H9 (cell line): ENCODE measurements around the gene KIF22. TPM values are rescaled to one million over a fixed set of nuclear protein-coding genes. Genes with fewer than 3 reads are reported as not detected.

Experiments
- DNase-seq: peaks from one replicate; pipeline ENCODE4 v3.0.0-alpha.2; 2017
- H2AFZ ChIP-seq: one replicate; pipeline ENCODE4 v1.6.1; 2013; ENCODE audit warnings: mild to moderate bottlenecking, low read length, control low read depth, moderate library complexity
- H2AK5ac ChIP-seq: 2 replicates; pipeline ENCODE4 v1.6.1; 2013; ENCODE audit warnings: low read length, control low read depth, mixed read lengths; ENCODE audit not compliant: insufficient read length
- H2BK120ac ChIP-seq: one replicate; pipeline ENCODE4 v1.6.1; 2013; ENCODE audit warnings: low read depth, mild to moderate bottlenecking, low read length, control low read depth, inconsistent platforms; ENCODE audit not compliant: poor library complexity, severe bottlenecking
- H2BK12ac ChIP-seq: 2 replicates; pipeline ENCODE4 v1.6.1; 2013; ENCODE audit warnings: low read length, control low read depth, mixed read lengths, low read depth; ENCODE audit not compliant: insufficient read length
- H2BK15ac ChIP-seq: 2 replicates; pipeline ENCODE4 v1.6.1; 2013; ENCODE audit warnings: low read depth, low read length, control low read depth
- H2BK20ac ChIP-seq: one replicate; pipeline ENCODE4 v1.6.1; 2013; ENCODE audit warnings: low read depth, mild to moderate bottlenecking, low read length, control low read depth, inconsistent platforms; ENCODE audit not compliant: poor library complexity, severe bottlenecking
- H2BK5ac ChIP-seq: 2 replicates; pipeline ENCODE4 v1.6.1; 2013; ENCODE audit warnings: low read length, control low read depth, mixed read lengths; ENCODE audit not compliant: insufficient read length
- H3K14ac ChIP-seq: 2 replicates; pipeline ENCODE4 v1.6.1; 2013; ENCODE audit warnings: low read length, control low read depth; ENCODE audit not compliant: insufficient read depth
- H3K18ac ChIP-seq: 2 replicates; pipeline ENCODE4 v1.6.1; 2013; ENCODE audit warnings: low read depth, mild to moderate bottlenecking, mixed read lengths, low read length, control low read depth; ENCODE audit not compliant: insufficient read length
- H3K23ac ChIP-seq: 2 replicates; pipeline ENCODE4 v1.6.1; 2013; ENCODE audit warnings: low read length, control low read depth, mixed read lengths, low read depth; ENCODE audit not compliant: insufficient read length
- H3K23me2 ChIP-seq: 2 replicates; pipeline ENCODE4 v1.6.1; 2013; ENCODE audit warnings: low read depth, mild to moderate bottlenecking, mixed read lengths, low read length, control low read depth; ENCODE audit not compliant: insufficient read length, poor library complexity, severe bottlenecking
- H3K27ac ChIP-seq: 2 replicates; pipeline ENCODE4 v1.5.1; 2013; ENCODE audit warnings: low read length, control low read depth, mixed read lengths, low read depth; ENCODE audit not compliant: insufficient read length
- H3K27me3 ChIP-seq: 2 replicates; pipeline ENCODE4 v1.6.1; 2013; ENCODE audit warnings: low read length, control low read depth, inconsistent platforms; ENCODE audit not compliant: insufficient read depth
- H3K4ac ChIP-seq: 2 replicates; pipeline ENCODE4 v1.6.1; 2013; ENCODE audit warnings: low read depth, mild to moderate bottlenecking, control low read depth, inconsistent platforms, low read length, moderate library complexity
- H3K4me1 ChIP-seq: 2 replicates; pipeline ENCODE4 v1.6.1; 2013; ENCODE audit warnings: low read length, control low read depth, inconsistent platforms; ENCODE audit not compliant: insufficient read depth
- H3K4me2 ChIP-seq: 2 replicates; pipeline ENCODE4 v1.6.1; 2013; ENCODE audit warnings: low read length, control low read depth, mixed read lengths; ENCODE audit not compliant: insufficient read length, insufficient read depth
- H3K56ac ChIP-seq: 2 replicates; pipeline ENCODE4 v1.6.1; 2013; ENCODE audit warnings: low read depth, mild to moderate bottlenecking, mixed read lengths, low read length, control low read depth; ENCODE audit not compliant: insufficient read length
- H3K79me1 ChIP-seq: 2 replicates; pipeline ENCODE4 v1.6.1; 2013; ENCODE audit warnings: low read depth, mild to moderate bottlenecking, moderate library complexity, low read length, control low read depth, inconsistent platforms; ENCODE audit not compliant: insufficient read depth, poor library complexity, severe bottlenecking
- H3K79me2 ChIP-seq: 2 replicates; pipeline ENCODE4 v1.6.1; 2013; ENCODE audit warnings: low read length, control low read depth, inconsistent platforms; ENCODE audit not compliant: insufficient read depth
- H3K9ac ChIP-seq: 2 replicates; pipeline ENCODE4 v1.6.1; 2013; ENCODE audit warnings: low read length, control low read depth, mixed read lengths; ENCODE audit not compliant: insufficient read length; ENCODE audit errors: extremely low read depth
- H3K9me3 ChIP-seq: one replicate; pipeline ENCODE4 v1.6.1; 2013; ENCODE audit warnings: low read depth, low read length, inconsistent platforms; ENCODE audit not compliant: control insufficient read depth
- H3T11ph ChIP-seq: one replicate; pipeline ENCODE4 v1.6.1; 2013; ENCODE audit warnings: mild to moderate bottlenecking, low read length, control low read depth, inconsistent platforms
- H4K20me1 ChIP-seq: one replicate; pipeline ENCODE4 v1.6.1; 2013; ENCODE audit not compliant: control insufficient read depth, insufficient read length, insufficient read depth
- H4K5ac ChIP-seq: 2 replicates; pipeline ENCODE4 v1.6.1; 2013; ENCODE audit warnings: low read depth, mild to moderate bottlenecking, mixed read lengths, low read length, control low read depth; ENCODE audit not compliant: insufficient read length
- H4K8ac ChIP-seq: replicated peaks from 2 replicates; pipeline ENCODE4 v1.6.1; 2013; ENCODE audit warnings: low read length, control low read depth, mixed read lengths, low read depth; ENCODE audit not compliant: insufficient read length
- H4K91ac ChIP-seq: 2 replicates; pipeline ENCODE4 v1.6.1; 2013; ENCODE audit warnings: low read depth, mild to moderate bottlenecking, moderate library complexity, mixed read lengths, low read length, control low read depth; ENCODE audit not compliant: insufficient read length
- H3K27ac Mint-ChIP-seq, 3 experiments: 2 replicates in 2 of 3; 3 replicates in 1 of 3; pipeline ENCODE4 v1.8.0; 2020 to 2021; ENCODE audit warnings: mixed read lengths in 3 of 3, mild to moderate bottlenecking in 1 of 3, moderate library complexity in 1 of 3
- H3K27me3 Mint-ChIP-seq: 2 replicates; pipeline ENCODE4 v1.8.0; 2021; ENCODE audit warnings: low read depth, mild to moderate bottlenecking, moderate library complexity, mixed read lengths
- H3K36me3 Mint-ChIP-seq, 3 experiments: 2 replicates in 2 of 3; 3 replicates in 1 of 3; pipeline ENCODE4 v1.8.0; 2020 to 2021; ENCODE audit warnings: low read depth in 3 of 3, mixed read lengths in 3 of 3; ENCODE audit not compliant: insufficient read depth in 1 of 3
- H3K4me1 Mint-ChIP-seq, 2 experiments: 2 replicates each; pipeline ENCODE4 v1.8.0; 2020; ENCODE audit warnings: mixed read lengths in 2 of 2
- H3K4me3 Mint-ChIP-seq, 2 experiments: 2 replicates in 1 of 2; 3 replicates in 1 of 2; pipeline ENCODE4 v1.8.0; 2020 to 2021; ENCODE audit warnings: mild to moderate bottlenecking in 2 of 2, mixed read lengths in 2 of 2, moderate library complexity in 1 of 2
- H3K9me3 Mint-ChIP-seq, 2 experiments: 2 replicates in 1 of 2; 3 replicates in 1 of 2; pipeline ENCODE4 v1.8.0; 2020; ENCODE audit warnings: mild to moderate bottlenecking in 2 of 2, mixed read lengths in 2 of 2, moderate library complexity in 1 of 2
- whole genome bisulfite sequencing: extraction: QIAGEN DNeasy Blood & Tissue Kit; methylation state at CpG from one replicate; pipeline ENCODE4 v1.1.7; 2013; ENCODE audit warnings: missing lambda C conversion rate, low lambda C conversion rate, mixed read lengths; ENCODE audit not compliant: insufficient read length; ENCODE audit errors: extremely low coverage; 5-methylcytosine and 5-hydroxymethylcytosine counted together
- total RNA-seq: library from RNA; stranded (reverse); gene quantifications from 2 replicates; pipeline ENCODE4 v1.2.1, GENCODE V29; 2021
- TF ChIP-seq, protein P1 (sequence below): fragments of 200-600 bp; sonication (generic); conservative IDR thresholded peaks from 3 replicates; pipeline ENCODE4 v1.8.0; 2021; ENCODE audit warnings: antibody characterized with exemption, mild to moderate bottlenecking

KIF22 gene
- total RNA-seq, 1 experiment from 2014 or later, result 151 TPM

DNA sequence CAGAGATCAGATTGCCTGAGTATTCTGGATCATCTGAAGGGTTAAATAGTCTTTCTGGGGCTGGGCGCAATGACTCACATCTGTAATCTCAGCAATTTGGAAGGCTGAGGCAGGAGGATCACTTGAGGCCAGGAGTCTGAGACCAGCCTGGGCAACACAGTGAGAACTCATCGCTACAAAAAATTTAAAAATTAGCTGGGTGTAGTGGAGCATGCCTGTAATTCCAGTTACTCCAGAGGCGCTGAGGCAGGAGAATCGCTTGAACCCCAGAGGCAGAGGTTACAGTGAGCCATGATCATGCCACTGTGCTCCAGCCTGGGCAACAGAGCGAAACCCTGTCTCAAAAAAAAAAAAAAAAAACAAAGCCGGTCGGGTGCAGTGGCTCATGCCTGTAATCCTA is 45.4 kb downstream of the KIF22 start:
- H3K23ac ChIP-seq, result no peak overlapping the region
- Mint-ChIP-seq H3K9me3 (no peaks in the 10 kb centered on the region), H3K4me1 (no peaks in the 10 kb centered on the region), H3K36me3 (no peaks in the 10 kb centered on the region), H3K27me3 (no peaks in the 10 kb centered on the region), H3K4me3 (no peak overlapping the region; a peak in 1 of 5 replicates), H3K27ac (no peak overlapping the region)
- H3K14ac ChIP-seq, result no peak overlapping the region
- H4K5ac ChIP-seq, result no peak overlapping the region
- TF ChIP-seq, protein P1, sequence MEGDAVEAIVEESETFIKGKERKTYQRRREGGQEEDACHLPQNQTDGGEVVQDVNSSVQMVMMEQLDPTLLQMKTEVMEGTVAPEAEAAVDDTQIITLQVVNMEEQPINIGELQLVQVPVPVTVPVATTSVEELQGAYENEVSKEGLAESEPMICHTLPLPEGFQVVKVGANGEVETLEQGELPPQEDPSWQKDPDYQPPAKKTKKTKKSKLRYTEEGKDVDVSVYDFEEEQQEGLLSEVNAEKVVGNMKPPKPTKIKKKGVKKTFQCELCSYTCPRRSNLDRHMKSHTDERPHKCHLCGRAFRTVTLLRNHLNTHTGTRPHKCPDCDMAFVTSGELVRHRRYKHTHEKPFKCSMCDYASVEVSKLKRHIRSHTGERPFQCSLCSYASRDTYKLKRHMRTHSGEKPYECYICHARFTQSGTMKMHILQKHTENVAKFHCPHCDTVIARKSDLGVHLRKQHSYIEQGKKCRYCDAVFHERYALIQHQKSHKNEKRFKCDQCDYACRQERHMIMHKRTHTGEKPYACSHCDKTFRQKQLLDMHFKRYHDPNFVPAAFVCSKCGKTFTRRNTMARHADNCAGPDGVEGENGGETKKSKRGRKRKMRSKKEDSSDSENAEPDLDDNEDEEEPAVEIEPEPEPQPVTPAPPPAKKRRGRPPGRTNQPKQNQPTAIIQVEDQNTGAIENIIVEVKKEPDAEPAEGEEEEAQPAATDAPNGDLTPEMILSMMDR, result no peak
- peaks cover 4% of the 10 kb centered on the region for H3K23me2 ChIP-seq
- no peaks in the 10 kb centered on the region for H3K79me2 ChIP-seq
- H2AFZ ChIP-seq, result no peak overlapping the region
- H4K8ac ChIP-seq, result no peak overlapping the region
- no peak overlapping the region for H2BK20ac ChIP-seq
- no peaks in the 10 kb centered on the region for H3K79me1 ChIP-seq
- H3T11ph ChIP-seq, result no peak overlapping the region
- no peaks in the 10 kb centered on the region for H3K27me3 ChIP-seq
- H3K18ac ChIP-seq, result no peak overlapping the region
- no peak overlapping the region for H2BK15ac ChIP-seq
- no peak overlapping the region for H2AK5ac ChIP-seq
- H4K20me1 ChIP-seq, result no peaks in the 10 kb centered on the region
- no peak overlapping the region for H3K4ac ChIP-seq
- no peak overlapping the region for H3K4me2 ChIP-seq
- H4K91ac ChIP-seq, result no peak overlapping the region
- no peak for DNase-seq
- H2BK120ac ChIP-seq, result no peak overlapping the region
- peaks cover 2% of the 10 kb centered on the region; the same call in 1 of the 2 replicates for H3K4me1 ChIP-seq
- H2BK5ac ChIP-seq, result no peak overlapping the region
- H3K9ac ChIP-seq, result no peak overlapping the region
- H3K27ac ChIP-seq, result no peak overlapping the region
- WGBS, result no CpG with 5 or more reads among the region's 7 CpGs
- H2BK12ac ChIP-seq, result no peak overlapping the region
- H3K9me3 ChIP-seq, result no peaks in the 10 kb centered on the region
- no peak overlapping the region for H3K56ac ChIP-seq
